Measurements from ENCODE around the gene TMEM161B.

DNA sequence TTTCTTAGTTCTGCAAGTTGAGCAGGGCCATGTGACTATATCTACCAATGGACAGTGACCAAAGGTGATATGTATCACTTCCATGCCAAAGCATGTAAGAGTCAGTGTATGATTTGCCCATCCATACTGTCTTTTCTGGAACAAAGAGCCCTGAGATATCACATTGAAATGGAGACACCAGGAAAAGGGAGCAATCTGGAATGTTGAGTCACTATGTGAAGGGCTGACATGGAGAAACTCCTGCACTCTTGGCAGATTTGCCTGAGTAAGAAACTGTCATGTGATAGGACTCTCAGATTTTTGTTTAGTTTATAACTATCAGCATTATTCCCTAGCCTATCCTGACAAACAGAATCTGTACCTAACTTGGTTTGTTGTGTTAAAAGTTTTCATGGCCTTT lies 29.8 kb upstream of the TMEM161B start:
- no peak for TF ChIP-seq POLR2AphosphoS5 (IDR thresholded peaks at IDR 0.05; ENCODE audit: low read depth)
- TF ChIP-seq, protein P1, sequence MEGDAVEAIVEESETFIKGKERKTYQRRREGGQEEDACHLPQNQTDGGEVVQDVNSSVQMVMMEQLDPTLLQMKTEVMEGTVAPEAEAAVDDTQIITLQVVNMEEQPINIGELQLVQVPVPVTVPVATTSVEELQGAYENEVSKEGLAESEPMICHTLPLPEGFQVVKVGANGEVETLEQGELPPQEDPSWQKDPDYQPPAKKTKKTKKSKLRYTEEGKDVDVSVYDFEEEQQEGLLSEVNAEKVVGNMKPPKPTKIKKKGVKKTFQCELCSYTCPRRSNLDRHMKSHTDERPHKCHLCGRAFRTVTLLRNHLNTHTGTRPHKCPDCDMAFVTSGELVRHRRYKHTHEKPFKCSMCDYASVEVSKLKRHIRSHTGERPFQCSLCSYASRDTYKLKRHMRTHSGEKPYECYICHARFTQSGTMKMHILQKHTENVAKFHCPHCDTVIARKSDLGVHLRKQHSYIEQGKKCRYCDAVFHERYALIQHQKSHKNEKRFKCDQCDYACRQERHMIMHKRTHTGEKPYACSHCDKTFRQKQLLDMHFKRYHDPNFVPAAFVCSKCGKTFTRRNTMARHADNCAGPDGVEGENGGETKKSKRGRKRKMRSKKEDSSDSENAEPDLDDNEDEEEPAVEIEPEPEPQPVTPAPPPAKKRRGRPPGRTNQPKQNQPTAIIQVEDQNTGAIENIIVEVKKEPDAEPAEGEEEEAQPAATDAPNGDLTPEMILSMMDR (IDR thresholded peaks at IDR 0.05; ENCODE audit: insufficient read depth, low read length) = no peak
- TF ChIP-seq, protein P2, sequence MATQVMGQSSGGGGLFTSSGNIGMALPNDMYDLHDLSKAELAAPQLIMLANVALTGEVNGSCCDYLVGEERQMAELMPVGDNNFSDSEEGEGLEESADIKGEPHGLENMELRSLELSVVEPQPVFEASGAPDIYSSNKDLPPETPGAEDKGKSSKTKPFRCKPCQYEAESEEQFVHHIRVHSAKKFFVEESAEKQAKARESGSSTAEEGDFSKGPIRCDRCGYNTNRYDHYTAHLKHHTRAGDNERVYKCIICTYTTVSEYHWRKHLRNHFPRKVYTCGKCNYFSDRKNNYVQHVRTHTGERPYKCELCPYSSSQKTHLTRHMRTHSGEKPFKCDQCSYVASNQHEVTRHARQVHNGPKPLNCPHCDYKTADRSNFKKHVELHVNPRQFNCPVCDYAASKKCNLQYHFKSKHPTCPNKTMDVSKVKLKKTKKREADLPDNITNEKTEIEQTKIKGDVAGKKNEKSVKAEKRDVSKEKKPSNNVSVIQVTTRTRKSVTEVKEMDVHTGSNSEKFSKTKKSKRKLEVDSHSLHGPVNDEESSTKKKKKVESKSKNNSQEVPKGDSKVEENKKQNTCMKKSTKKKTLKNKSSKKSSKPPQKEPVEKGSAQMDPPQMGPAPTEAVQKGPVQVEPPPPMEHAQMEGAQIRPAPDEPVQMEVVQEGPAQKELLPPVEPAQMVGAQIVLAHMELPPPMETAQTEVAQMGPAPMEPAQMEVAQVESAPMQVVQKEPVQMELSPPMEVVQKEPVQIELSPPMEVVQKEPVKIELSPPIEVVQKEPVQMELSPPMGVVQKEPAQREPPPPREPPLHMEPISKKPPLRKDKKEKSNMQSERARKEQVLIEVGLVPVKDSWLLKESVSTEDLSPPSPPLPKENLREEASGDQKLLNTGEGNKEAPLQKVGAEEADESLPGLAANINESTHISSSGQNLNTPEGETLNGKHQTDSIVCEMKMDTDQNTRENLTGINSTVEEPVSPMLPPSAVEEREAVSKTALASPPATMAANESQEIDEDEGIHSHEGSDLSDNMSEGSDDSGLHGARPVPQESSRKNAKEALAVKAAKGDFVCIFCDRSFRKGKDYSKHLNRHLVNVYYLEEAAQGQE (IDR thresholded peaks at IDR 0.05; ENCODE audit: insufficient replicate concordance, low read depth) = no peak

Data from HL-60 (cell line).